NB4 (cell line): ENCODE measurements around the gene SLC19A2.

Source experiments
- DNase-seq: peaks from one replicate; pipeline ENCODE4 v3.0.0; 2010; ENCODE audit warnings: low read depth
- H3K4me3 ChIP-seq: one replicate; pipeline ENCODE4 v1.5.1; 2011; ENCODE audit warnings: mild to moderate bottlenecking, low read depth, low read length, moderate library complexity
- MYC ChIP-seq: IDR thresholded peaks from 2 replicates; pipeline ENCODE4 v1.6.1; 2011; ENCODE audit warnings: low read depth, low read length
- POLR2A ChIP-seq: IDR thresholded peaks from 2 replicates; pipeline ENCODE4 v1.6.1; 2011; ENCODE audit warnings: mild to moderate bottlenecking; ENCODE audit not compliant: insufficient read length; ENCODE audit errors: extremely low read depth
- TF ChIP-seq, protein P1 (sequence below): IDR thresholded peaks from 2 replicates; pipeline ENCODE4 v1.6.1; 2011; ENCODE audit warnings: low read depth, low read length
- TF ChIP-seq, protein P2 (sequence below): IDR thresholded peaks from one replicate; pipeline ENCODE4 v1.5.1; 2012; ENCODE audit warnings: low read depth, low read length

SLC19A2 gene

DNA sequence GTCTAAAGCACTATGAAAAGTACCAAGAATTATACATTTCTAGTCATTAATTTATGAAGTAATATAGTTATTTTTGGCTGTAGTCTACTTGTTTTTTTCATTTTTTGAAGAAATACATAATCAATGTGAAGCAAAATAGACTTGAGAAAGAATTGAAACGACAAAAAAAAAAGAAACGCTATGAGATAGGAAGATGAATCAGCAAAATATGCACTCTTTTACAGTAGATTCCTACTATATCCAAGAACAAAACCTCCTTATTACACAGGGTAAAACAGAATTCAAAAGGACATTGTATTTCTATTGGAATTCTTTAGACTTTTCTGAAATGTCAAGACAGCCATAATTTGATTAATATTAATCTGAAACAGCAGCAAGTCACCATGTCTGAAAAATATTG, 32.8 kb downstream of the SLC19A2 start:
- no peak overlapping the region for H3K4me3 ChIP-seq
- no peak for DNase-seq
- TF ChIP-seq MYC: no peak
- TF ChIP-seq POLR2A: no peak
- TF ChIP-seq, protein P1, sequence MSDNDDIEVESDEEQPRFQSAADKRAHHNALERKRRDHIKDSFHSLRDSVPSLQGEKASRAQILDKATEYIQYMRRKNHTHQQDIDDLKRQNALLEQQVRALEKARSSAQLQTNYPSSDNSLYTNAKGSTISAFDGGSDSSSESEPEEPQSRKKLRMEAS: no peak
- TF ChIP-seq, protein P2, sequence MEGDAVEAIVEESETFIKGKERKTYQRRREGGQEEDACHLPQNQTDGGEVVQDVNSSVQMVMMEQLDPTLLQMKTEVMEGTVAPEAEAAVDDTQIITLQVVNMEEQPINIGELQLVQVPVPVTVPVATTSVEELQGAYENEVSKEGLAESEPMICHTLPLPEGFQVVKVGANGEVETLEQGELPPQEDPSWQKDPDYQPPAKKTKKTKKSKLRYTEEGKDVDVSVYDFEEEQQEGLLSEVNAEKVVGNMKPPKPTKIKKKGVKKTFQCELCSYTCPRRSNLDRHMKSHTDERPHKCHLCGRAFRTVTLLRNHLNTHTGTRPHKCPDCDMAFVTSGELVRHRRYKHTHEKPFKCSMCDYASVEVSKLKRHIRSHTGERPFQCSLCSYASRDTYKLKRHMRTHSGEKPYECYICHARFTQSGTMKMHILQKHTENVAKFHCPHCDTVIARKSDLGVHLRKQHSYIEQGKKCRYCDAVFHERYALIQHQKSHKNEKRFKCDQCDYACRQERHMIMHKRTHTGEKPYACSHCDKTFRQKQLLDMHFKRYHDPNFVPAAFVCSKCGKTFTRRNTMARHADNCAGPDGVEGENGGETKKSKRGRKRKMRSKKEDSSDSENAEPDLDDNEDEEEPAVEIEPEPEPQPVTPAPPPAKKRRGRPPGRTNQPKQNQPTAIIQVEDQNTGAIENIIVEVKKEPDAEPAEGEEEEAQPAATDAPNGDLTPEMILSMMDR: no peak

DNA sequence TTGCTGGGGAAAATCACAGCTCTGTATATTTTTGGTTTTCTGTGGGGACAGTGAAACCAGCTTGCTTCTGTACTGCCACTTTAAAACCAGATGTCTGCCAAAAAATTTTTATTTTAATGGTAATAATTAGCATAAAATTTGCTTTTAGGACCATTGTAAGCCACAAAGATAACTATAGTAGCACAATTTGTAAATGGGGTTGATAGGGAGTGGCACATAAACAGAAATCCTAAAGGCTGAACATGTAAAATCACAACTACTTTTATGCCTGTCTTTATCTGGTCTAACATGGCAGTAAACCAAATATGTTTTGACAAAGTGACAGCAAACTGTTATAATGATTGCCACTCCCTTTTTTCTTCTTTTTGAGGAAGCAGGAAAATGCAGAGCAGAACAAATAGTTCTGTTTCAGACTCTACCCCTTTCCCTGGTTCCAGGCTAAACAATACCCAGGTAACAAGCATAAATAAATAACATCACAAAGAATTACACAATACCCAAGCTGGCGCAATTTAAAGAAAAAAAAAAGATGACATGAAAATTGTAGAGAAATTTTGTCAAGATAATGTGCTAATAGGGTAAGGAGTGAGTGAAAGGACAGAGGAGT, 34.4 kb downstream of the SLC19A2 start:
- TF ChIP-seq POLR2A (no peak), MYC (no peak)
- TF ChIP-seq, protein P2: no peak
- TF ChIP-seq, protein P1: no peak

DNA sequence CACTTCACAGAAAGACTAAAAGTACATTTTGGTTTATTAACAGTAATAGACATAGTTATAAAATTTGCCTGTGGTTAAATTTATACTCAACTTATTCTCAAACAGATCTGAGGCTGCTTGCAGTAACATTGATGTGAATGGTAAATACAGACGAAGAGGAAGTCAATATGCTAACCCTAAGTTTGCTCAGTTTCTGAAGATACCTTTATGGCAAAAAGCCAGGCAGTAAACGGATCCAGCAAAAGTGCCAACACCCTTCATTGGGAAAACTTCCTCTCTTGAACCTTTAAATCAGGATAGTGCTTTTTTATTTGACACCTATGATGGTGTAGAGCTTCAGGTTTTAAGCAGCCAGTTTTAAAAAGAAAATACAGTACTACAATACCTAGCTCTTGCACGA, 41.8 kb downstream of the SLC19A2 start:
- H3K4me3 ChIP-seq: no peak overlapping the region
- no peak for DNase-seq
- TF ChIP-seq, protein P2: no peak
- TF ChIP-seq POLR2A (no peak), MYC (no peak)
- TF ChIP-seq, protein P1: no peak

More for the DNA sequence above, 34.4 kb downstream of the SLC19A2 start:
- no peak overlapping the region for H3K4me3 ChIP-seq
- DNase-seq: no peak

DNA sequence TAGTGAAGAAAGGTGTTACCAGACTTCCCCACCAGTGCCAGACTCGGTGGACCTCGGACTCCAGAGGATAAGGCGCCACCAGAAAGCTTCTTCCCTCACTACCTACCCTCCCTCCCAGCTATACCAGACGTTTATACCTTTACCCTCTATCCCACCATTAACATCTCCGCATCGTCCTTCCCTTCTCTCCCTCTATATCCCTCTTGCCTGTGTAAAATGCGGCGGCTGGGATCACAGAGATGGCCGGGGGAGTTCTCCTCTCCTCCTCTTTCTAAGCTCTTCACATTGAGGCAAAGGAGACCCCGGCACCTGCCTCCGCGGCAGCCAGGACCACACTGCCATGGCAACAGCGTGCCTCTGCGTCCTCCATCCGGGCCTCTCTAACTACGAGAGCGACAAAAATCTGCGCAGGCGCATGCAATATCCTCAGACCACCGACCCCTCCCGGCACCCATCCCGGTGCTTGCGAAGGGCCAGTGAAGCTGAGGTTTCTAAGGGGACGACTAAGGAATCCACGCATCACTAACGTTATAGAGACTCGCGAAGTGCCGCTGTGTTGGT, 58.6 kb downstream of the SLC19A2 start, which contains the start of gene CCDC181:
CCDC181 (minus strand) TSS at position 394 of the 561 bp plus-strand sequence. CDS start 2,547 bp downstream, outside the sequence.
- no peak for DNase-seq
- TF ChIP-seq POLR2A (no peak), MYC (no peak)
- TF ChIP-seq, protein P2: no peak
- TF ChIP-seq, protein P1: no peak
- no peak within 1 kb of the TSS for H3K4me3 ChIP-seq

DNA sequence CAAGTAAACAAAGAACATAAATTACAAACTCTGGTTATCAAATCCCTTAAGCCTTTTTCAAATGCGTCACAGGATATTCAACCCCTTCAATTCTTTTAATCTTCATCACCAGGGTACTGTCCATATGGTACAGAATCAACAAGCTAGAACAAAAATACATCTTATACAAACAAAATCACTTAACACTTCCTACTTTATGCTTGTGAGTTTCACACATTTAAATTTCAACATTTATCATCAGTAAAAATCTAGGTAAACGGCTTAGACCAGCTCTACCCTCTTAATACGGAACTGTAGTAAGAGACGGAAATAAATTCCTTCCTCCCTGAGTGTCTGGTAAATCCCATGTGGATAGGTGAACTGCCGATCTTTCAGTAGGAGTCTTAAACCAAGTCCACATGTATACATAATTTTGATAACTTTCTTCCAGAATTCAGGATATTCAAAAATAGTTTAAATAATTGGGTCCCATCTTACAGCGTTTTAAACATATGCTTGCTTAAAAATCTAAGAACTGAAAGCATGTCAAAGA, 59.5 kb downstream of the SLC19A2 start:
- TF ChIP-seq, protein P1: no peak
- TF ChIP-seq MYC (no peak), POLR2A (no peak)
- TF ChIP-seq, protein P2: no peak
- no peak for DNase-seq
- no peak overlapping the region for H3K4me3 ChIP-seq
